WERI-Rb-1 (cell line): ENCODE measurements around the gene MYH6.

ENCODE experiments used
- DNase-seq: peaks from one replicate; pipeline ENCODE4 v3.0.0-alpha.2; 2020
- H3K27ac ChIP-seq: fragments of 250-450 bp; sonication (Bioruptor Pico); 2 replicates; pipeline ENCODE4 v1.5.1; 2020; ENCODE audit warnings: mild to moderate bottlenecking, moderate library complexity
- H3K27me3 ChIP-seq: fragments of 250-450 bp; sonication (Bioruptor Pico); 2 replicates; pipeline ENCODE4 v1.5.1; 2021; ENCODE audit warnings: mild to moderate bottlenecking, low read depth, moderate library complexity; ENCODE audit not compliant: insufficient read depth, severe bottlenecking
- H3K36me3 ChIP-seq: fragments of 250-450 bp; sonication (Bioruptor Pico); 2 replicates; pipeline ENCODE4 v1.5.1; 2020; ENCODE audit warnings: mild to moderate bottlenecking, moderate library complexity
- H3K4me3 ChIP-seq: 2 replicates; pipeline ENCODE4 v1.5.1; 2011; ENCODE audit warnings: low read depth, mild to moderate bottlenecking, control low read depth, low read length
- H3K9me3 ChIP-seq: fragments of 250-450 bp; sonication (Bioruptor Pico); 2 replicates; pipeline ENCODE4 v1.5.1; 2021; ENCODE audit warnings: mild to moderate bottlenecking, moderate library complexity; ENCODE audit not compliant: severe bottlenecking
- TF ChIP-seq, protein P1 (sequence below): IDR thresholded peaks from 2 replicates; pipeline ENCODE4 v1.5.1; 2011; ENCODE audit warnings: low read depth, mild to moderate bottlenecking, control low read depth, inconsistent platforms, low read length

MYH6 gene

DNA sequence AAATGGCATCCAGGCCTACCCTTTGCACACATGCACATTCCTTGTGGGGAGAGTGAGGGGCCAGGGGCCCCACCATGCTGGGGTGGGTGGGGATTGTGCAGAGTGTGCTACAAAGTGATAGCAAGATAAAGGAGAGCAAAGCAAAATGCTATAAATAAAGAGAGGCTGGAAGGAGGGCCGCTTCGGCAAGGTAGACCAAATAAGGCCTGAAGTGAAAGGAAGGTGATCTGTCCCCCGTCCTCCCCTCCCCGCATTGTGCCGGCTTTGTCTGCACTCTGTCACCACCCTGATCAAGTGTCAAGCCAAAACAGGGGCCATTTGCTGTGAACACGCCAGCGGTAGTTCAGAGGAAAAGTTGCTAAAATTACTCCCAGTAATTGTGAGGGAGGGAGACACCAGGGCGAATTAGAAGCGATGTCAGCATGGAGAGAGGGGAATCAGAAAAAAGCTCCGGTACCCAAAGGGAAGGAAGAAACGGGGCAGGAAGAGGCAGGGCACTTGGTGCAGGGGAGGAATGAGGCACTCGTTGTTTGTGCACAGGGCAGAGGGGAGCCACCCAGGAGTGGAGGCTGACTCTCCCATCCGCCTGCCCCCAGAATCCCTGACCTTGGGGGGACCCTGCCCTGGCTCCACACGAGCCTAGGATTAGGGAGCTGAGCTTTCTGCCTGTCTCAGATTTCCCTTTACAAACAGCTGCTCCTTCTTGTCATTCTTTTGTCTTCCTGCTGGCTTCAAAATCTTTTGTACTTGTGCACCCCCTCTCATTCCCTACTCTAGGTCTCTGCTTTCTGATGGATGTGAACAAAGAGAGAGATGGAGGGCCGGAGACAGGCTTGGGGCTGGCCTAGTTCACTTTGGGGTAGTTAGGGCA lies 30.3 kb upstream of the MYH6 start:
- Histone ChIP-seq H3K36me3 (no peaks in the 10 kb centered on the region), H3K27ac (peak overlapping the region; percentile 96), H3K27me3 (no peaks in the 10 kb centered on the region), H3K9me3 (no peaks in the 10 kb centered on the region), H3K4me3 (no peak overlapping the region)
- DNase-seq, result peak; percentile 78
- TF ChIP-seq, protein P1, sequence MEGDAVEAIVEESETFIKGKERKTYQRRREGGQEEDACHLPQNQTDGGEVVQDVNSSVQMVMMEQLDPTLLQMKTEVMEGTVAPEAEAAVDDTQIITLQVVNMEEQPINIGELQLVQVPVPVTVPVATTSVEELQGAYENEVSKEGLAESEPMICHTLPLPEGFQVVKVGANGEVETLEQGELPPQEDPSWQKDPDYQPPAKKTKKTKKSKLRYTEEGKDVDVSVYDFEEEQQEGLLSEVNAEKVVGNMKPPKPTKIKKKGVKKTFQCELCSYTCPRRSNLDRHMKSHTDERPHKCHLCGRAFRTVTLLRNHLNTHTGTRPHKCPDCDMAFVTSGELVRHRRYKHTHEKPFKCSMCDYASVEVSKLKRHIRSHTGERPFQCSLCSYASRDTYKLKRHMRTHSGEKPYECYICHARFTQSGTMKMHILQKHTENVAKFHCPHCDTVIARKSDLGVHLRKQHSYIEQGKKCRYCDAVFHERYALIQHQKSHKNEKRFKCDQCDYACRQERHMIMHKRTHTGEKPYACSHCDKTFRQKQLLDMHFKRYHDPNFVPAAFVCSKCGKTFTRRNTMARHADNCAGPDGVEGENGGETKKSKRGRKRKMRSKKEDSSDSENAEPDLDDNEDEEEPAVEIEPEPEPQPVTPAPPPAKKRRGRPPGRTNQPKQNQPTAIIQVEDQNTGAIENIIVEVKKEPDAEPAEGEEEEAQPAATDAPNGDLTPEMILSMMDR, result no peak

- Histone ChIP-seq H3K27ac (peak overlapping the region; percentile 96), H3K36me3 (no peaks in the 10 kb centered on the region), H3K4me3 (no peak overlapping the region), H3K27me3 (no peaks in the 10 kb centered on the region), H3K9me3 (no peaks in the 10 kb centered on the region)
- DNase-seq, result peak; percentile 72
- TF ChIP-seq, protein P1, result no peak
These were observed 29.3 kb upstream of the MYH6 start for GRCh38 chr14:23437133-23438100.

DNA sequence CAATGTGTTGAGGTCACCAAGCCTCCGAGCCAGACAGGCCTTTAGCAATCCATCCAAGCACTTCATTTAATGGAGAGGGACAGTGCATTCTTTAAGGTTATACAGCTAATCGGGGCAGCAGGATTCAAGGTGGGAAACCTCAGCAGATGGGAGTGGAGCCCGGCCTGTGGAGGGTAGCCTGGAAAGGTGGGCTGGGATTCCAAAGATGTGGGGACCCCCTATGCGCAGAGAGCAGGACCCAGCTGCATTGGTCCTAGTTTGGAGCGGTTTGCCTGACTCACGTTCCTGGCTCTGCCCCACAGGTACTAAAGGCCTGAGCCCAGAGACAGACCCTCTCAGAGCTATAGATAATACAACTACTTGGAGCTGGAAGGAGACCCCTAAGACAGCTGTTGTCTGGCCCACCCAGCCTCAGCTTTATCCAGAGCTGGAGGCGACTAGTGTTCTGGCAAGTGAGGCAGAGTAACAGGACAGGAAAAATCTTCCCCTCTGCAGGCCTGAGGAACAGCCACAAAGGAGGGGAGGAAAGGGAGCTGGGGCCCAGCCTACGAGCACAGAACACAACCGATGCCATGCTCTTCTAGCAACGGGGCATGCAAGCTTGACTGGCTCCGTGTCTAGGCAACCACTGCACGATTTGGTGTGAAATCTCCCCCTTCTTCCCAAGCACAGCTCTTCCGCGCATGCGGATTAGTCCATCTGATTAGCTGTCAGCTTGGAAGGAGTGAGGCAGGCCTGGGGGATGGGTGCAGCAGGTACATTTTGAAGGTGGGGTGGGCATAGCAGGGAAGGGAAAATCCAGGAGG lies 28.5 kb upstream of the MYH6 start:
- TF ChIP-seq, protein P1, result no peak
- Histone ChIP-seq H3K9me3 (no peaks in the 10 kb centered on the region), H3K27ac (peak overlapping the region; percentile 96), H3K36me3 (no peaks in the 10 kb centered on the region), H3K27me3 (no peaks in the 10 kb centered on the region), H3K4me3 (no peak overlapping the region)
- DNase-seq, result peak; percentile 90

GRCh38 chr14:23435543-23436326 lies 27.7 kb upstream of the MYH6 start, which contains the start of gene MYH7:
TSS of gene MYH7 (minus strand) at chr14:23435660. CDS start at chr14:23433732, 1,928 bp downstream.
- H3K27me3 ChIP-seq, result no peaks in the 10 kb centered on the region

More at GRCh38 chr14:23435543-23436326, 27.7 kb upstream of the MYH6 start, which contains the start of gene MYH7:
- peak; percentile 46 for DNase-seq
- H3K27ac ChIP-seq, result peak within 1 kb of the TSS; percentile 96
- H3K4me3 ChIP-seq, result no peak within 1 kb of the TSS
- no peaks in the 10 kb centered on the region for H3K9me3 ChIP-seq
- no peaks in the 10 kb centered on the region for H3K36me3 ChIP-seq
- TF ChIP-seq, protein P1, result no peak
